HG03045 (cell line): Measurements from ENCODE around the gene PCDH7.

Source experiments
- ATAC-seq: cut with Tn5 transposase; IDR thresholded peaks from one replicate; pipeline ENCODE4 v1.9.1; 2021; ENCODE audit warnings: mild to moderate bottlenecking, moderate library complexity; ENCODE audit not compliant: unreplicated experiment

Gene PCDH7

GRCh38 chr4:30726090-30726675 lies 6.0 kb downstream of the PCDH7 start:
- ATAC-seq, result no peak

DNA sequence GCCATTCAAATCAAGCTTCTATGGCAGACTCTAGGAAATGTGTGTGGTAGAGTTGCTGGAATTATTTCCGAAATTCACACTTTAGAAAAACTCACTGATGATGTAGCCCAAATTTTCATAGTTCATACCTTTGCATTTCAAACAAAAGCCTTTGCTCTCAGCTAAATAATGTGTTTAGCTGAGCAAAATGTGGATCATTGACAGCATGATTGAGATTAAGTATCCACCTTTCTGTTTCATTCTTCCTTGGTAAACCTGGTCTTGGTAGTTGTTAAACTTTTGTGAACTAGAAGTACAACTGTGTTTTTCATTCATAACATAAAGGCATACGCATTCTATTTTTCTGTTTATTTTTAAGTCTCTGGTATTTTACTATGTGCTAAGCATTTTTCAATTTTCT lies 7.2 kb downstream of the PCDH7 start:
- ATAC-seq, result no peak

DNA sequence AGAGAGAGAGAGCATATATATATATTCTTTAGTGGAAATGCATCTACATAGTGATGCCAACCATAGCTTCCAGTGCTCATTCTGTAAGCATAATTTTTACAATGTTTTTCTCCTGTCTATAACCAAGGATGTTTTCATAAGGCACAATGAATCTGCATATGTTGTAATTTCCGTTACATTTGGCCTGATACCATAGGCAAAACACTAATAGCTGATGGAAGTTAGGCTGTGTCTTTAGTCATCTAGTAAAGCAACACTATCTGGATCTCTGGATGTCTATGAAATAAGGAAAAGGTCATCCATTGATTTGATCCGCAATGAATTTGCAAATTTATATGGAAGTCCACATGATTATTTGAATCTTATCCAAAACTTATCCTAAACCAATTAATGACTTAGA lies 8.1 kb downstream of the PCDH7 start:
- no peak for ATAC-seq

DNA sequence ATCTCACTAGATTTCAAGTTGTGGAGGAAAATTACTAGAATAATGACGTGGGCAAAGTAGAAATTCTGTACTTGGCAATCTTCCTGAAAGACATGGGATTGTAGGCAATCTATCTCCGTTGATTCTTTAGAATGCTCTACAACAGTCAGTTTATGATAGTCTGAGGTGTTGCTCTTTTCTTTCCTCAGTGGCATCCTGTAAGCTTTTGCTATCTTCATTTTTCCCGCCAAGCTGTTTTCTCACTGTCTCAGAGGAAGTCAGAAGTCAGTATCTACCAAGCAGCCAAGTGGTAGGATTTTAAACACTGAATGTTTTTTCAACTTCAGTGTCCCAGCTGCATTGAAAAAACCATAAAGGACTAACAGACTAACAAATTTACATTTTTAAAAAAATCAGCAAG lies 23.7 kb downstream of the PCDH7 start:
- ATAC-seq, result no peak

DNA sequence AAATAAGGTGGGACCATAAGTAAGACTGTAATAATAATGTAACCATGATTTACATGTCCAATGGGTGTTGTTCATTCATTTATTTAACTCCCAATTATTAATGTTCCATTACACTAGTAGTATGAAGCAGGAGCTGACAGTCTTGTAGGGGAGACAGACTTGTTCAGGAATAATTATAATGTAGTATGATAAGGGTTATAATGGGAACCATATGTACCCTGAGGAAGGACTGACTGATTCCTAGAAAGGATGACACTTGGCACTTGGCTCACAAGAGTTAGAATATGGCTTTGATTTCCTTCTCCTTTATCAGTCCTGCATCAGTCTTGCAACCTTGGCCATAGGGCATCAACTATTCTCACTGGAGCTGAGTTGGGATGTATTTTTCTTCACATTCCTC lies 24.2 kb downstream of the PCDH7 start:
- ATAC-seq, result no peak

- no peak for ATAC-seq
Observed at GRCh38 chr4:30744957-30745640, 24.9 kb downstream of the PCDH7 start.

DNA sequence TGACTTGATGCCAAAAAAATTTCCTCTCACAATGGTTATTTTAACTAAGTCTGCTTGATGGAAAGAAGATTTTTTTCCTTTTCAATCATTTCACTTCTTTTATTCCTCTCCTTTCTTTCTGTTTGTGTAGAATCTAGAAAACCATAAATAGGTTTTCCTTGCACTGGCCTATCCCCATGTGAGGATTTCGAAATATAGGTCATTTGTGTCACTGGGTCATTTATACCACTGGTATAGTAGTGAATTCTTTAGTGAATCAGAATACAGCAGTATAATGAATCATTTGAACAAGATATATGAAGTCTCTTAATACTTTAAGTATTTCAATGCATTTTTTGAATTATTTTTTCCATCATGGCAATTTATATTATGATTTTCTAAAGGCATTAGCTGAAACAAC lies 26.6 kb downstream of the PCDH7 start:
- ATAC-seq, result no peak

- no peak for ATAC-seq
Observed at GRCh38 chr4:30753316-30753715, 33.1 kb downstream of the PCDH7 start.

GRCh38 chr4:30754021-30754420 lies 33.9 kb downstream of the PCDH7 start:
- ATAC-seq, result no peak

DNA sequence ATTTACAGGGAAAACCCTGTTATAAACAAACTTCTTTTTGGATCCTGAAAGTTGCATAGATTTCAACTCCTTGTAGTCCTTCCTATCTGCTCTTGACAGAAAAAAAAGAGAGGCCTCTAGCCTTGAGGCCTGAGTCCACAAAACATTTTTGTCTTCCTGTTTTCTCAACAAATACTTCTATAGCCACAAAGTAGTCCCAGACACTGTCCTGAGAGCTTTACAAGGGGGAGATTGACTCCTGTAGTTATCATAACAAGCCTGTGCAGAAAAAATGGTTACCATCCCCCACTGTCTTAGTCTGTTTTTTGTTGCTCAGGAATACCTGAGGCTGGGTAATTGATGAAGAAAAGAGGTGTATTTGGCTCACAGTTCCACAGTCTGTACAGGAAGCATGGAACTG lies 35.2 kb downstream of the PCDH7 start:
- ATAC-seq, result no peak

DNA sequence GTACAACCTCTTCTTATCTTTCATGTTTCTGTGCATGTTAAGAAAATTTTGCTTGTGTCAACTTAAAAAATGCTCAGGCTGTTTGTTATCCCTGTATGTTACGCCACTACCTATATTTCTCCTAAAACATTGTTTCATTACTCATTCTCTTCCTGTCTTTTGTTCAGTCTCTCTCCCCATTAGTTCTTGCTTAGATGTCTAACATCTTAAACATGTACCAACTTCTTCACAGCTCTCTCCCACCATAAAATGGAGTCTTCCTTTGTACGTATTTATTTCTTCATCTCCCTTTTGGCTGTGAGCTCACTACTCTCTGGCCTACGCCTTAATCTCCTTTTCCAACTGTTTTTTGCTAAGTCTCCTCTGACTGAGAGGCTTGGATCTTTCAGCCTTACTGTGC lies 36.4 kb downstream of the PCDH7 start:
- ATAC-seq, result no peak

GRCh38 chr4:30757357-30757756 lies 37.2 kb downstream of the PCDH7 start:
- ATAC-seq, result no peak

- no peak for ATAC-seq
Observed at GRCh38 chr4:30760551-30760950, 40.4 kb downstream of the PCDH7 start.

GRCh38 chr4:30763321-30763727 lies 43.2 kb downstream of the PCDH7 start:
- ATAC-seq, result no peak

GRCh38 chr4:30765022-30765421 lies 44.9 kb downstream of the PCDH7 start:
- ATAC-seq, result no peak

- no peak for ATAC-seq
Observed at GRCh38 chr4:30767147-30767845, 47.1 kb downstream of the PCDH7 start.

DNA sequence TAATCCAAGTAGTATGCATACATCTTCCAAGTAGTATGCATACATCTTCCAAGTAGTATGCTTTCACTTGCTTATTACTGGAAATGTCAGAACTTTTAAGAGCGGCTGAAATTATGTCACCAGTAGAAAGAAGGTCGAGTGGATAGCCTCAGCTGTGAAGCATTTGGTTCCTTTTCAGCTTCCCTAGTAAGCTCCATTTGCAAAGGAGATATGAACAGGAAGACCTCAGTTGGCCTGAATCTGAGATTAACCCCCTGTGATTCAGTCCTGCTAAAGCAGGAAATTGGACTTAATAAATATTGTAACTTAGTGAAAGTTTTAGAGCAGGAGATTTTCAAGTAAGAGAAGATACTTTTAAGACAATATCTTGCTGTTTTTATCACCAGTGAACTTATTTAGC lies 48.1 kb downstream of the PCDH7 start:
- no peak for ATAC-seq

DNA sequence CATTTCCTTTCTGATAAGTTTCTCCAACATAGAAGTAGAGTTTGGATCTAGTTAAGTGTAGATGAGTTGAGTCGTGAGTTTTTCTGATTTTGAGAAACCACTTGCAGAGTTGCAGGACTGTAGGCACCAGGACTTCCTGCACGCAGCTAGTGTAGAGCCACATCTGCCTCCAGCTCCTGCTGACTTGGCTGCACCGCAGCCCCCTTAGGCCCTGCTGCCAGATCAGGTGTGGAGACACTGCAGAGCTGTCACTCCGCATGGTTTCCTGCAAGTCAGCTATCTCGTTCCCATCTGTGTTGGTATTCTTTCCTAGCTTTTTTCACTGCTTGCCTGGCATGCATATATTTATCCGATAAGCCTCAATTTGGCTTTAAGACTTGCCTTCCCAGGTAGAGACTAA lies 48.9 kb downstream of the PCDH7 start:
- ATAC-seq, result no peak

GRCh38 chr4:30770049-30770549 lies 49.9 kb downstream of the PCDH7 start:
- ATAC-seq, result no peak

GRCh38 chr4:30770812-30771211 lies 50.6 kb downstream of the PCDH7 start:
- ATAC-seq, result no peak

- no peak for ATAC-seq
Observed at GRCh38 chr4:30776451-30776850, 56.3 kb downstream of the PCDH7 start.

DNA sequence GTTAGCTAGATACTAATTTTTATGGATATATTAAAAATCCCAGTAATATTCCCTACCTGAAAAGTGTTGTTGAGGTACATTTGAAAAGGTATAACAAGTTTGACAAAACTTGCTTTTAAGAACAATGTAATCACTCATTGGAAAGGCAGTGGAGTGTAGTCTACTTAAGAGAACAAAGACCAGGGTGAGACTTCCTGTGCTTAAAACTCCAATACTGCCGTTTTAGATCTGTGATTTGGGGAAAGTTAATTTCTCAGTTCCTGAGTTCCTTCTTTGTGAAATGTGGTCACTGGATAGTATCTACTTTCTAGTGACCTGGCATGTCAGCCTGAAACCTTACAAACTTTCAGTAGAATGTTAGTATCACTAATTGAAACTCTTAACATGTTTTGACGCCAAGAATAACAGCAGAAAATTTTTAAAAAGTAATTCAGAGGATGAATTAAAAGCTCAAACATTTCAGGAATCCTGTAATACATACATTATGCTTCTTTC lies 56.8 kb downstream of the PCDH7 start:
- ATAC-seq, result no peak
